Amygdala (tissue), 56 donors: Measurements from ENCODE around the gene CEP152.

ENCODE experiments used
- DNase-seq, 56 donors: peaks; one replicate each; lab custom pipeline; 2025; lab: John Stamatoyannopoulos, UW

CEP152 gene

DNA sequence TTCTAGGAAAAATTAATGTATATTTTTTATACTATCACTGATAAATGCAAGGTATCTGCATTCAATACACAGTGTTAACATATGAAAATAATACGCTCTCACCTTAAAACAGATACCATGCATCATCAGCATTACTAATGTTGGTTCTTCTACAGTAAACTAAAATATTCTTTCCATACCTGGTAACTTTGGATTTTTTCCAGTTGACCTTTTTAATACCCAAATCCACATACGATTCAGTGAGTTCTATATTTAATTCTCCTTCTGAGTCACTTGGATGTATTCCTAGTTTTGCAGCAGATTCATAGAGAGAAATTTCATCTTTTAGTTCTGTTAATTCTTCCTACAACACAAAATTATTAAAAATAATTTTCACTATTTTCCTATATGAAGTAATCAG lies 29.9 kb downstream of the CEP152 start:
- no peak for DNase-seq

DNA sequence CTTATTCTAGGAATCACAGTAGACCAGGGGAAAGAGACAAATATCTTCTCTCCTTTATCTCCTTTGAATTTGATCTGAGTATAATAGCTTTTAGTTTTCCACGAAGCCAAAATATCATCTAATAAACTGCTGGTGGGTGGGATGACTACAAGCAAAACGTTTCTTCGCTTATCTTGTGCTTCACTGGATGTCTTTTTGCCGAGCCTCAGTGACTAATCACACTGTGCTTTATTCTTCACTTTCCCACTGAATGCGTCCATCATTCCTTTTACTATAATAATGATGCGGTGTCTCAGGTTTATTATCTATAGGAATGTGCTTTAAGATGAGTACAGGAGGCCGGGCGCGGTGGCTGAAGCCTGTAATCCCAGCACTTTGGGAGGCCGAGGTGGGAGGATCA lies 32.5 kb downstream of the CEP152 start:
- DNase-seq: no peak

DNA sequence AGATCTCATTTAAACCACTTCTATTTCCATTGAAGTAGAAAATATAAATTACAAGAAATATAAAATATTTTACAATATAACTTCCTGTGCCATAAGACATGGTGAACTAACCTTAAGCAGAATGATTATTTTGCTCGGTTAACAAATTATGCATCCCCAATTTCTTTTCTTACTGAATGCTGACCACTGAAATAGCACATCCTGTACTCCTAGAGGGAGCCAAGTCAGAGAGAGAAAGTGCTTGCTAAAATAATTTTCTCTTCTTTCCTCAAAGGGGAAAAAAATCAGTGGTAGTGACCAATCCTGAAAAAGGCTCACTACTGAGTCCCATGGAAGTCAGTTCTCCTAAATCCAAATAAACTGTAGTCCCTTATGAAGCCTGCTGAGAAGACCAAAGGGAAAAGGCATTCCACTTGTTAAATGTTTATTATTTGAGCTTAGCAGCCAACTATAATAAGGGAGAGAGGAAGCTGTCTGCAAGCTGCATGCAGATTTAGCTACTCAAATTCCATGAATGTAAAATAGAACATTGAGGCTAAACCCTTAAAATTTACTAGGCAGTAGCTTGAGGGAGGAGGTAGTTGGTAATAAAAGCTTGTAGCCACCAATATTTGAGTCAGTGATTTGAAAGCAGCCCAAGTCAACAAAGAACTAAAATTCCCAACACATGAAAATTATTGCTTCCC lies 33.1 kb downstream of the CEP152 start:
- no peak for DNase-seq

DNA sequence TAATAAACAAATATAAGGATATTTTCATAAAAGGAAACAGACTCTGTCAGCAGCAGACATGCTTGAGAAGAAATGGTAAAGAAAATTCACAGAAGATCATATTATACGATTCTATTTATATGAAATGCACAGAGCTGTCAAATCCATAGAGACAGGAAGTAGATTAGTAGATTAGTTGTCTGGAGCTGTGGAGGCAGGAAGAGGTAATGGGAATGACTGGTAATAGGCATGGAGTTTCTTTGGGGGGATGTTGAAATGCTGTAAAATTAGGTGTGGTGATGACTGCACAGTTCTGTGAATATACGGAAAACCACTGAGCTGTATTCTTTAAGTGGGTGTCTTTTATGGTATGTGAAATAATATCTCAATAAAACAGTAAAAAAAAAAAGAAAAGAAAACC lies 35.3 kb downstream of the CEP152 start:
- no peak for DNase-seq

DNA sequence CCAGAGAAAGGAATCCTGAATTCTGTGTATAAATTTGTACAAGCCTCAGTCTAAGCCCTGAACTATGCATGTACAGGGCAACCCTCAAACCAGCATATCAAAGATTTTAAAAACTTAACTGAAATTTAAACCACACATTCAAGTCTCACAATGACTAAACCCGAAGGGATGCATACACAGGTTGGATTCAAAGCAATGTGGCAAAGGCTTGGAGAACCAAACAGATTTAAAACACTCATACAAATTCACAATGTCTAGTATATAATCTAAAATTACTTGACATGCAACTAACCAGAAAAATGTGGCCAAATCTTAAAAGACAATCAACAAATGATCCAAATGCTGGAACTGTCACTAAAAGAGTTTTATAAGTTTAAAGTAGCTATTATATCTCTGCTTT lies 36.4 kb downstream of the CEP152 start:
- DNase-seq: no peak

DNA sequence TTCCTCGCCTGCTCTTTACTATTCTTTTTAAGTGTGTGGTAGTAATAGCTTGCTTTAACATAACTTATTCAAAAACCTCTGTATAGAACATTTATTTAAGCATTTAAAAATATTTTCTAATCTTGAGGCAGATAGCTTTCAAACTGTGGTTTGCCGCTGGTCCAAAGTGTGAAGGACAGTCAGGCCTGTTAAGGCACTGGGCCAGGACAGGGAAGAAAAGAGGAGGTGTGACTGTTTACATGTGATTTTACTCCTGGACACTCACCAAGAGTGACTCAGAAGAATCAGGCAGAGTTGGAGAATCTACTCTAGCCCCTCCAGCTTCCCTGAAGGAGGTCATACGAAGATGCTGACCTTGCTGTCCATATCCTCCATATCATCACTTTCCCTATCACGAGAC lies 44.7 kb downstream of the CEP152 start:
- no peak for DNase-seq

DNA sequence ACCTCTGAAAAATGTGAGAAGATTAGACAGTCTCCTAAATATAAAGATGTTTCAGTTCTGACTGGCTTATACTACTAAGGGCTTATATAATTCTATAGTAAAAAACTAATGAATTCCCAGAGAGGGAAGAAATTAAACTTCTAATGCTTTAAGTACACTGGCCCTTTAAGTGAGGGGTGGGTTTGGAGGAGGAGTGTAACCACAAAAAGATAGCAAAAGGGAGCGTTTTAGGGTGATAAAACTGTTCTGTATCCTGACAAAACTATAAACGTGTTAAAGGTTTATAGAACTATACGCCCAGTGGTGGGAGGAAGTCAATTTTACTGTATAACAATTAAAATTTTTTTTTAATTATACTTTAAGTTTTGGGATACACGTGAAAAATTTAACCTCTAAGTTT lies 45.8 kb downstream of the CEP152 start:
- no peak for DNase-seq

DNA sequence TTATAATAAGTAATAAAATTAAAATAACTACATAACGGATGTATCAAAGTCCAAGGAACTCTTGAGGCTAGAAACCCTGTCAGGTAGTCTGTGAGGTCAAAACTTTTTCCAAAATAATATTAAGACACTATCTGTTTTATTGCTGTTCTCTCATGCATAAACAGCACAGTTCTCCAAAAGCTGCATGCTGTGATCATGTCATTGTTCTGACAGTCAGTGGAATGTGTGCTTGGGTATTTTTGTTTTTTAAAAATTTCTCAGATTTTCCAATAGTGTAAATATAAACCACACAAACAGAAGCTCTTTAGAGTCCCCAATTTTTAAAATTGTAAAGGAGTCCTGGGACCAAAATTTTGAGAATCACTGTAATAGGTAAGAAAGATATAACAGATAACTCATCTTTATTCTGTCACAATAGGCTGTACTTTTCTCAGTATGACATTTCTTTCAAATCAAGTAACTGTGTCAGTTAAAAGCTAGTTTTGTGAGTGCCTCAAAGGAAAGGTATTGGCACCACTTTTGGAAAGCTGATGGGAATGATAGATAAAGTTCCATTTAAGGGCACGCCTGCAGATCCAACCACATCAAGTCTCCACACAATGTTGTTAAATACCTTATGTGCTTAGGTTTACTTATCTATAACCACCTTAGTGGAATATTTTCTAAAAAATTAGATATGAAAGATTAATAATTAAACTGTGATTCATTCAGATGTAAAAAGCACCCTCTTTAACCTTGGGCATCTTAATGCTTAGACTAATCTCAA lies 49.3 kb downstream of the CEP152 start:
- no peak for DNase-seq

DNA sequence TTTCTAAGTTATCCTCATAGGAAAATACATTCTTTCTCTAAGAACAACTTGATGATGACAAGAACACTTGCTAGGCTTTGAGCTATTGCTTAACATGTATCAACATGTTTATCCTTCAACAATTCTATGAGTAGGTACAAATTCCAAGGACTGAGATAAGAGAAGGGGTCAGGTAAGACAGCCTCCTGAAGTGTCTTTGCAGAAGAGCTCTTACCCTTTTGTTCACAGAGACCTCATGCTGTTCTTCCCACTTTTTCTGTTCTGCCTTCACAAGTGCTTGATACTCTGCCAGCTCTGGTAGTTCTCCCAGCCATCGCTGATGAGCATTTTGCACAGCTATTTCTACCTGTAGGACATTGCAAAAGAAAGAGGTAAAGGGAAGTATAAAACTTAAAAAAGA lies 50.9 kb downstream of the CEP152 start:
- no peak for DNase-seq

DNA sequence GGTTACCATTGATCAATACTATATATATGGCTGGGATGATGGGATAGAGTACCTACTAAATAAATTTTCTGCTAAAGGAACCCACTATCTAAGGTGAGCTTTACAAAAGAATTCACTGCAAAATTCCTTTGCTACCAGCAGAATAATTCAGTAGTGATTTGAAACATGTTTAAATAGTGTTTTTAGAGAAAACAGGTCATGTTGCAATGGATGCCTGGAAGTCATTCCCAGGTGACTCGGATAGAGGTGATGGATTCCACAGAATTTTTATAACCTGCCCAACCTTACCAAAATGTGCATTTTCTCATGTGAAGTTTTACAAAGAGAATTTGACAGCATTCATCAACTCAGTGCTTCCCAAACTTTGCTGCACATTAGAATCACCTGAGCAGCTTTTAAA lies 53.2 kb downstream of the CEP152 start:
- DNase-seq: no peak

DNA sequence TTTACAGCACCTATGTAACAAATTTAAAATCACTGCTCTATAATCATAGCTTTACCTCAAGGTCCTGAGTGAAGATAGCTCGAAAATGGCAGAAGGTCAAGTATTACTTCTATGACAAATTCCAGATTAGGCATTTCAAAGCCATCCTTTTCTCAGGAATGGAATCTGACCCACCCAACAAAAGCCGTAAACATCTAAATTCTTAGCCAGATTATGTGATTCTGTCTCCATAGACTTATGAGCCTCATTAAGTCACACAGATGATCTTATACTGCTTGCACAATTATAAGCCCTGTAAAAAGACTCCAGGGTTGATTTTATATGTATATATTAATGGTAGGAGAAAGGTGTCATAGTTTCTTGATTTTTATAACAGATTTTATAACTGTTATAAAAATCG lies 56.9 kb downstream of the CEP152 start:
- DNase-seq: no peak

DNA sequence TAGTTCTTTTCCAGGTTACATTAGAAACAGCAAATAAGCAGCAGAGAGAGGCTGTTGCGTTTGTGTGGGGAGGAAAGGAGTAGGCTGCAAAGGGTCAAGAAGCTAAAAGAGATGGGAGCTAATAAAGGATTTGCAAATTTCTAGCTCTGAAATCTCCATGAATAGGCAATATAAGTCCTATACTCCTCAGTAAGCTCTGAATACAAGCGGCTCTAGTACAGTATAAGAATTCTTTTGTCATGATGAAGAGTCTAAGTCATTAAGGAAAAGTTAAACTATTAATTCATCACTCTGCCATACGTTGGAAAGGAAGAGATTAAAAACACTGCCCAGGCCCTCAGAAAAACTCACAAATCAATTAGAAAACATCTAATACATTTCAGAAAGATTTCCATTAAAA lies 59.3 kb downstream of the CEP152 start:
- no peak for DNase-seq

DNA sequence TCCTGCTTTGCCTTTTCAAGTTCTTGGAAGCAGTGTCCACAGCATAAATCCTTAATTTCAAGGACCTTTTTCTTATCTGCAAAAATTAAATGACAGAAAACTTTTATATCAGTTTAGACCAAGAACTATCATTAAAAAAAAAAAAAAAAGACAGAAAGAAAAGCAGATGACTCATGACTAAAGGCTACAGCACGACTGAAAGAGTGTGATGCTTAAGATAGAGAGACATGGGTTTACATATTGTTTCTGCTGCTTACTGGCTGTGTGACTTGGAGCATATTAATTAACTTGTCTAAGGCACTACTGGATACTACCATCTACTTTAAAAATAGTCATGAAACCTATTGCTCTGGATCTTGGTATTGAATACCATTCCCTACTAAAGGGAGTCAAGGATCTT lies 62.3 kb downstream of the CEP152 start:
- no peak for DNase-seq

DNA sequence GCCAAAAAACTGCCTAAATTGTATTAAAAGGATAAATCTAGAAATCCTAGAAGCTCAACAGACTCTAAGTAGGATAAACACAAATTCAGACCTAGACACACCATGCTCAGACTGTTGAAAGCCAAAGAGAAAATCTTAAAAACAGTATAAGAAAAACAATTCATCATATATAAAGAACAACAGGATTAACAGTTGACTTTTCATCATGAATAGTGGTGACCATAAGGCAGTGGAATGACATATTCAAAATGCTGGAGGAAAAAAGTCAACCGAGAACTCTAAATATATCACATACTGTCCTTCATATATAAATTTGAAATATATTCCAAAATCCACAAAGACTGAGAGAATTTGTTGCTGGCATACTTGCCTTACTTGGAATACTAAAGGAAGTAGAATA lies 77.3 kb downstream of the CEP152 start:
- no peak for DNase-seq

DNA sequence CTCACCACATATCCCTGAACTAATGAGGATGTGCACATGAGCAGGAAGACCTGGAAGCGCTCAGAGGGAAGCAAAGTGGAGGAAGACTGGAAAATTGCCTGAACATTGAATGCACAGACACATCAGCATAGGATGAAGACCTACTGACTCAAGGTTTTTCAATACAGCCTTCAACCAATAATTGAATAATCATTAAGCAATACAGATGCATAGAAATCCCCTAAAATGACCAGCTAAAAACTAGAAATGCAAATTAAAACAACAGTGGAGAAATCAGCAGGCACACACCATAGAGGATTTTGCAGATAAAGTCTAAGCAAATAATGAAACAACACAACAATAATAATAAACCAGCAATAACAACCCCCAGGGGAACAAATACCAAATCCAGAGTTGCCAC lies 80.4 kb downstream of the CEP152 start:
- no peak for DNase-seq

DNA sequence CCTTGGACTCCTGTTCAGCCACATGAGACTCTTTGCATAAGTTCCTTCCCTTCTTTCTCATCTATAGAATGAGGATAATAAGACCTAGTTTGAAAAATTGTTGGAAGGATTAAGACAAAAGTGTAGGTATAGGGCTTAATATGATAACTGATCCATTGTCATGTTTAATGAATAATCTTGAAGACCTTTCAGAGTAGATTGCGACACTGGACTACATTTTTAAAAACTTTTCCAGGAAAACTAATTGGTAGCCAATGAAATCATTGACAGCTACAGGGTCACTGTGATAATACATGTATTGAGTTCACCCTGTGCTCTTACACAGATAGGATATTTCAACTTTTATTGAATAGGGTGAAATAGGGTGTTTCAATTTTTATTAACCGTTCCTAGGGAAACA lies 86.9 kb downstream of the CEP152 start:
- DNase-seq: no peak

DNA sequence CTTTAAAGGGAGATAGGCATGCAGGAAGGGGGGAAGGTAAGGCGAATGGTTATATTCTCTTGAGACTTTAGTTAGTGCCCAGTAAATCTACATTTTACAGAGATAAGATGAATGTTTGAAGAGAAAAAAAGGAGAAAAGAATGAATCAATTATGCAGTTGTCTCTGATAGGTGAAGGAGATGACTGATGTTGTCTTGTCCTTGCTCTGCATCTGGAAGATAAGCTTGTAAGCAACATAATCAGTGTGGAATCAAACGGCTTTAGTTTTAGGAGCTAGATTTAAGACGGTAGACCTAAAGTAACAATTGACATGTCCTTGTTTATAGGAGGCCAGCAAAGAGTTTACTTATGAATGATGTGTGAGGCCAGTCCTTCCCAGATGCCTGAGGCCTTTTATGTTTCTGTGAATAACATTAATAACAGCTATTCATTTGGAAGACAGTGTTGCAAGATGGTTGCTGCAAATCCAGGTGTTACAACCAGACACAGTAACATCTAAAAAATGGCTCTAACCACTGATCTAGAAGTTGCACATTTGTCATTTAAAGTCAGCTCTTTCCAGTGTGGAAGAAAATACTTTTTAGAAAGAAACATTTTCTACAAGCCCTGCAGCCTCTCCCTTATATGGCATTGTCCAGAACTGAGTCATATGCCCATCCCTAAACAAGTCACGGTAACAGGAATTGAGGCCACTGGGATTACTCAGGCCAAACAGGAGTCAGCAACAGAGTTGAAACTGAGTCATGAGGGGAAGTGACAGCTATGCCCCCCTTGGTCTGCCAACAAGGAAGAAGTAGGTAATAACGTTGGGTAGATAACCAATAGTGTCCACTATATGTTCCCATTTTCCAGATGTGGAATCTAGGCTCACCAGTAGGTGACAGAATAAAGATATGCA lies 87.9 kb downstream of the CEP152 start:
- DNase-seq: no peak

DNA sequence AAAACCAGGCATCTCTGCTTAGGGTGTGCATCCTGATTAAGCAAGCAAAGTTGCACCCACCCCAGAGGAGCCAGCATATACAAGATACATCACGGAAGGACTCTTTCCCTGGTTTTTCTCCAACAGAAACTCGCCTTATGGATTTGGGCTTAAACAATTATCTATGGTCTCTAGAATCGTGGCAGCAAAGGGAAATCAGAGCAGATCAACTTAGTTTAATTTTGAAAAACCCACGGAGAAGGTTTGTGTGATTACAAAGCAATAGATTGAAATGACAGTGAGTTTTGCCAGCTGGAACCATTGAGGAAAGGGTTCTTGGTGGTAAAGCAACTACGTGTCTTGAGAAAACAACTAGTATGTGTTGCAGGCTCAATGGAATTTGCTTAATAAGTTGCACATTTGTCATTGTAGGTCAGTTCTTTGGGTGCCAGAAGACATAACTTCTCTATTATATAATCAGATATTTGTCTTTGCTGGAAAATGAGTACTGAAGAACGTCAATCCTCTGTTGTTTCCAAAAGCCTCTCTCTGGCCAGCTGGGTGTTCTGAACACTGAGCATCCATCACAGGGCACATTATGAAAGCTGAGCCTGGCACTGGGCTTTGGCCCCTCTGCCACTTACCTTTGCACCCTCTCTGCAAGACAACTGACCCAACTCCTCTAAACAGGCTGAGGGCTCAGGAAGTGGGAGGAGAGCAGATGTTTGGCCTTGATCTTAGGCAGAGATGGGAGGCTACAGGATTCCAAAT lies 89.6 kb downstream of the CEP152 start:
- no peak for DNase-seq

DNA sequence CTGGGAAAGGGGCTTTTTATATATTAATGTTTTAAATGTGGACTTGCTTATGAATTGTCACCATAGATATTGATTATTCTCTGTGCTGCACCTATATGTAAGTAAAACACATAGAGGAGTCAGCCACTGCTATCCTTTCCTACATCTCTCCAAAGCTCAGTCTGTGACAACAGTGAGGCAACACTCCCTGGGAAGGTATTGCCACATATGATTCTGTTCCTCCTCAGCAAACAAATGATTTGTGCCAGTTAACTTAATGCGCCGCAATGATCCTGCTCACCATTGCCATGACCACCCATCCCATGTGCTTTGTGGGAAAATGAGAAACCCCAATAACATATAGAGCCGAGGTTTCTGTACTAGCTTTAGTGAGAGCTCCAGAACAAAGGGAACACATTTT lies 90.2 kb downstream of the CEP152 start:
- no peak for DNase-seq

DNA sequence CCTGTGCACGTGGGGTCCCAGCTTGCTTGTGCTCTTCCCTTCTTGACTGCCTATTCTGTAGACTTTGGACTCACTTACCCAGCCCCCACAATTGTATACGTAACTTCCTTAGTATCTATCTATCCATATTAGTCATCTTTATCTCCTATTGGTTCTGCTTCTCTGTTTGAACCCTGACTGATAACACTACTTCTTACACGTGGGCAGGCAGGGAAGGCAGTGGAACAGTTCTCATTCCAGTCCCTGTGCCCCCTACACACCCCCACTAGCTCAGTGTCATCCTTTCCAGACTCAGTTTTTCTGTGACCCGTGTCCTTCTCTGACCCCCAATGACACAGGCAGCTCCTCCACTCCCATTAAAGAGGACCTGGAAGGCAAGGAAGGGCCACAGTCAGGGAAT lies 91.2 kb downstream of the CEP152 start:
- no peak for DNase-seq

DNA sequence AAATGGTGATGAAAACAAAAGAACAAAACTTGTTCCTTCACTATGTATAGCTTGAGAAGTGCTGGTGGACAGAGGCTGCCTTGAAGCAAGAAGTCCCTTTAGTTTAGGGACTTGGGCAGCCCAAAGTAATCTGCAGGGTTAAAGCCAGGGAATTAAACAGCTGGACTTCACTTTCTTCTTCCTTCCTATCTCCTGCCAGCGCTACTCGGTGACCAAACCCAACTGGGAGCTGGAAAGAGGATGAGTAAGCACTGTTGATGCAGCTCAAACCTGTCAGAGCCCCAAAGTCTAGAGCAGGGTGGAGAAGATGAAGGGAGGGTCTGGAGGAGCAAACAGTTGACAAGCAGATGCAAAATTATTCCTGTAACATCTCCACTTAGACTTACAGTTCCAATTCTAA lies 92.2 kb downstream of the CEP152 start:
- no peak for DNase-seq
